ENCODE measurements around the gene NEK7.

Gene NEK7

DNA sequence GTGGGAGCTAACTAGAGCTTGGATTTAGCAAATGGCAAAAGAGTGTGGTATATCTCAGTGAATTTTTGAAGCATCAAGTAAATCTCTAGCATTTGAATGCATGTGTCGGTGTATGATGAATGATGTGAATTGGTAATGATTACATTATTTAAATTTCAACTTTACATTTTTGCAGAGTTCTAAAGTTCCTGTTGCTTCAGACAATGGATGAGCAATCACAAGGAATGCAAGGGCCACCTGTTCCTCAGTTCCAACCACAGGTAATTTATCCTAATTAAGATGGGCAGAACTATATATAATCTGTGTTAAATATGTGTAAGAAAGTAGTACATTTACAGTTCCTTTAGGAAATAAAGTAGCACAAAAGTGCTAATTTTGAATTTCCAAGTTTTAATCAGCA is 75.6 kb downstream of the NEK7 start:
- POLR2A ChIA-PET = no interaction called here
- CTCF ChIA-PET = no interaction called here
- TF ChIP-seq FOXK2 (IDR thresholded peaks at IDR 0.05) (no peak), FOXA1 (IDR thresholded peaks at IDR 0.05) (no peak), TARDBP (IDR thresholded peaks at IDR 0.05) (no peak), SUZ12 (IDR thresholded peaks at IDR 0.05) (no peak), ZNF384 (IDR thresholded peaks at IDR 0.05) (no peak), SP1 (IDR thresholded peaks at IDR 0.05) (no peak), HDGF (IDR thresholded peaks at IDR 0.05; ENCODE audit: borderline replicate concordance) (no peak), NFRKB (IDR thresholded peaks at IDR 0.05) (no peak), ELF4 (IDR thresholded peaks at IDR 0.05) (no peak)
- no peak for DNase-seq (ENCODE audit: extremely low spot score)

DNA sequence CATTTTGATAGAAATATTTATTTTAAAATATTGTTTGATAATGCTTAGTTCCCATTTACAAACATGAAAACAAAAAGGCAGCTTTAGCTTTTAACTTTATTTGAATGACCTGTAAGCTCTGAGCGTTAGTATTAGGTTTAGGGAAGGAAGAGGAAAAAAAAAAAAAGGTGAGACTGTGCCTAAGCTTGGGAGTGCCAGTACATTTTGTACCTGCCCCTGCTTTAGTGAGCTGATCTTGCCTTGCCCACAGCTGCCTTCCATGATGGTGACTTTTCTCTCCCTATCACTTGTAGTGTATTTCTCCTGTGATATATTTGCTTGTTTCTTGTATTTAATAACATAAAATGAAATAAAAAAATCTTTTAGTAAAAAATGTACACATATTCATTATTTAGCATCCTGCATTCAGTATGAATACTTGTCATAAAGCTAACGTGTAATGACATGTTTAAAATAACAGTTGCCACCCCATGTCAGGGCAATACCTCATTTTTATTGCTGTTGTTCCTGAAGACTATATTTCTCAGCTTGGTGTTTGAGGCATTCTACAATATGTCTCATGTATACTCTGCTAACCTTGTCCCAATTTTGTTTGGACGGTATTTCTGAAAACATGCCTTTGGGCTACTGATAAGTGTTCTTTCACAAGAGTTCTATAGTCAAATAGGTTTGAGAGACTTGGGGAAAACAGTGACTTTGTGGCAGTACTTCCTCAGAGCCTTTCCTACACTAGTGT is 76.3 kb downstream of the NEK7 start:
- ChIA-PET POLR2A (no interaction called here), CTCF (no interaction called here)
- no peak for DNase-seq (ENCODE audit: extremely low spot score)
- no peak for TF ChIP-seq LEF1 (IDR thresholded peaks at IDR 0.05; ENCODE audit: borderline replicate concordance)
- TF ChIP-seq ZNF384 (IDR thresholded peaks at IDR 0.05) = no peak
- peak; percentile 93 for TF ChIP-seq PKNOX1 (IDR thresholded peaks at IDR 0.05)

DNA sequence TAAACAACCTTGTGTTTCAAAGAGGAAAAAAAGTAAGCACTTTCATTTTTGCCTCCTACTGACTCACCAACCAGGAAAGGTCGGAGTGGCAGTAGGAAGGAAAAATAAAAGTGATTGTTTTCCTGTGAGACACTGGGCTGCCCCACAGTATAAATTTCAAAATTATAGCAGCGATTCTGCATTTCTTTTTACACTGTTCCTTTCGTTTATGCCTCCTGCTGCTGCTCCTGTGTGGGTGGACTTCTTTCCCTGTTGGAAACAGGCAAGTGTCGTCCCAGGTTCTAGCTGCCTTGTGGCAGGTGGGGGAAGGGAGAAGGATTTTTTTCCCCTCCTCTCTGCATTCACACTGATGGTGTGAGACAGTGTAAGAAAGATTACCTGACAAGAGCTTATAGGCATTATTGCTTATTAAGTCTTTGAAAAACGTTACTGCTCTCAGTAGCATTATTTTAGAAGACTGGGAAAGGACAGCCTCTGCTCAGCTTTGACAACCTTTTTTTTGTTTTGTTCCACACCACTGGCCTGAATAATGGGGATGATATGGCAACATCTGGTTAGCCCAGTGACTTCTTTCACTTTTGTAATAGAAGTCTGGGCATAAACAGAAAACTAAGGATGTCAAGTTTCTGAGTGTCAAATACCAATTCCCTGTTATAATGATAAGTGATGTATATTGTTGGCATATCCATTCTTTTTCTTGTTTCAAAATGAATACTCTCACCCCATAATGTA is 77.9 kb downstream of the NEK7 start:
- ChIA-PET POLR2A (no interaction called here), CTCF (no interaction called here)
- DNase-seq (ENCODE audit: extremely low spot score) = no peak
- no peak for TF ChIP-seq NFRKB (IDR thresholded peaks at IDR 0.05)
- TF ChIP-seq PKNOX1 (IDR thresholded peaks at IDR 0.05) = no peak
- no peak for TF ChIP-seq L3MBTL2 (conservative IDR thresholded peaks at IDR 0.05)
- no peak for TF ChIP-seq TARDBP (IDR thresholded peaks at IDR 0.05)
- TF ChIP-seq ARNT (IDR thresholded peaks at IDR 0.05) = no peak
- TF ChIP-seq SUZ12 (IDR thresholded peaks at IDR 0.05) = no peak
- no peak for TF ChIP-seq HDGF (IDR thresholded peaks at IDR 0.05; ENCODE audit: borderline replicate concordance)
- TF ChIP-seq FOXA1 (IDR thresholded peaks at IDR 0.05) = no peak

GRCh38 chr1:198238121-198238520 is 81.3 kb downstream of the NEK7 start:
- POLR2A ChIA-PET = no interaction called here
- CTCF ChIA-PET = no interaction called here
- no peak for DNase-seq (ENCODE audit: extremely low spot score)
- no peak for TF ChIP-seq FOXM1 (IDR thresholded peaks at IDR 0.05; ENCODE audit: borderline replicate concordance)
- TF ChIP-seq PKNOX1 (IDR thresholded peaks at IDR 0.05) = no peak
- no peak for TF ChIP-seq ELF4 (IDR thresholded peaks at IDR 0.05)
- TF ChIP-seq CTBP1 (IDR thresholded peaks at IDR 0.05; ENCODE audit: borderline replicate concordance) = no peak
- no peak for TF ChIP-seq SUZ12 (IDR thresholded peaks at IDR 0.05)
- TF ChIP-seq ZNF384 (IDR thresholded peaks at IDR 0.05) = no peak
- no peak for TF ChIP-seq ARNT (IDR thresholded peaks at IDR 0.05)
- no peak for TF ChIP-seq SP1 (IDR thresholded peaks at IDR 0.05)
- no peak for TF ChIP-seq LEF1 (IDR thresholded peaks at IDR 0.05; ENCODE audit: borderline replicate concordance)
- TF ChIP-seq TARDBP (IDR thresholded peaks at IDR 0.05) = no peak
- TF ChIP-seq FOXK2 (IDR thresholded peaks at IDR 0.05) = no peak
- no peak for TF ChIP-seq BHLHE40 (IDR thresholded peaks at IDR 0.05; ENCODE audit: borderline replicate concordance)
- no peak for TF ChIP-seq HDGF (IDR thresholded peaks at IDR 0.05; ENCODE audit: borderline replicate concordance)
- TF ChIP-seq L3MBTL2 (conservative IDR thresholded peaks at IDR 0.05) = no peak
- TF ChIP-seq NFRKB (IDR thresholded peaks at IDR 0.05) = no peak
- no peak for TF ChIP-seq FOXA1 (IDR thresholded peaks at IDR 0.05)

DNA sequence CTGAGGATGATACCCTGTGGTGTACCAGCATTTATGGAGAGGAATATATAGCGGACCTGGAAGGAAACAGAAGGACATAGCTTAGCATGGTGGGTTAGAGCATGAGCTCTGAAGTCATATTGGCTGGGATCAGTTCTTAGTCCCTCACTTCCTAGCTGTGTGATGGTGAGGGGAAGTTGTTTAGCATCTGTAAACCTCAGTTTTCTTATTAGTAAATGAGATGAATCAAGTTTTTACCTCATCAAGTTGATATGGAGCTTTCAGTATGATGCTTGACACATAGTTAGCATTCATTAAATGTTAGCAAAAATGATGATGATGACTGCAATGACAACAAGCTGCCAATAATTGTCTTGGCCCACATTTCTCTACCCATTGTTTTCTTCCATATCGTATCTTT is 84.8 kb downstream of the NEK7 start:
- CTCF ChIA-PET = no interaction called here
- TF ChIP-seq HDGF (IDR thresholded peaks at IDR 0.05; ENCODE audit: borderline replicate concordance) = no peak
- no peak for TF ChIP-seq NFRKB (IDR thresholded peaks at IDR 0.05)
- TF ChIP-seq CTBP1 (IDR thresholded peaks at IDR 0.05; ENCODE audit: borderline replicate concordance) = no peak
- TF ChIP-seq L3MBTL2 (conservative IDR thresholded peaks at IDR 0.05) = no peak
- TF ChIP-seq FOXK2 (IDR thresholded peaks at IDR 0.05) = no peak
- TF ChIP-seq PKNOX1 (IDR thresholded peaks at IDR 0.05) = no peak
- no peak for TF ChIP-seq ELF4 (IDR thresholded peaks at IDR 0.05)
- no peak for TF ChIP-seq ARNT (IDR thresholded peaks at IDR 0.05)
- no peak for TF ChIP-seq SUZ12 (IDR thresholded peaks at IDR 0.05)
- TF ChIP-seq LEF1 (IDR thresholded peaks at IDR 0.05; ENCODE audit: borderline replicate concordance) = no peak
- TF ChIP-seq SP1 (IDR thresholded peaks at IDR 0.05) = no peak
- TF ChIP-seq FOXM1 (IDR thresholded peaks at IDR 0.05; ENCODE audit: borderline replicate concordance) = no peak
- no peak for TF ChIP-seq TARDBP (IDR thresholded peaks at IDR 0.05)
- TF ChIP-seq ZNF384 (IDR thresholded peaks at IDR 0.05) = no peak
- no peak for TF ChIP-seq FOXA1 (IDR thresholded peaks at IDR 0.05)
- TF ChIP-seq BHLHE40 (IDR thresholded peaks at IDR 0.05; ENCODE audit: borderline replicate concordance) = no peak
- POLR2A ChIA-PET = no interaction called here
- DNase-seq (ENCODE audit: extremely low spot score) = no peak
